ENCODE data around the gene ANO8. TPM values are rescaled to one million over a fixed set of nuclear protein-coding genes. Genes with fewer than 3 reads are reported as not detected.

Gene ANO8
- 0.82 and 2.3 TPM in 2 replicates for total RNA-seq (2014; rRNA removed; shearing (Covaris generic); ENCODE audit: low replicate concordance)

- Histone ChIP-seq H3K27ac (ENCODE audit: low read length) (no peak within 1 kb of the TSS), H3K9me3 (ENCODE audit: low read length) (no peaks in the 10 kb centered on the region), H3K9ac (ENCODE audit: low read length) (peak within 1 kb of the TSS; percentile 72), H2AFZ (ENCODE audit: low read length) (peak within 1 kb of the TSS; percentile 93), H3K36me3 (ENCODE audit: insufficient read depth, low read length) (no peaks in the 10 kb centered on the region), H3K79me2 (ENCODE audit: low read length) (peaks cover 9% of the 10 kb centered on the region), H3K4me3 (ENCODE audit: low read length) (peak within 1 kb of the TSS; percentile 73), H3K4me2 (ENCODE audit: low read depth, low read length, poor library complexity, severe bottlenecking) (peak within 1 kb of the TSS; percentile 94), H3K4me1 (ENCODE audit: low read length) (peaks cover 30% of the 10 kb centered on the region), H3K9me2 (replicated peaks; ENCODE audit: insufficient read depth, low read length) (no peaks in the 10 kb centered on the region), H4K20me1 (ENCODE audit: insufficient read depth, low read depth, low read length) (no peaks in the 10 kb centered on the region), H3K27me3 (ENCODE audit: low read length) (no peaks in the 10 kb centered on the region)
- DNase-seq: peak; percentile 99
These were observed at the start of gene ANO8 for GRCh38 chr19:17334414-17335409. Gene ANO8 (minus strand): TSS chr19:17334855. CDS start chr19:17334670, 185 bp downstream.

- H4K20me1 ChIP-seq (ENCODE audit: insufficient read depth, low read depth, low read length): no peaks in the 10 kb centered on the region
These were observed 45.9 kb upstream of the ANO8 start for GRCh38 chr19:17380426-17381138.

GRCh38 chr19:17379221-17379631 is 44.6 kb upstream of the ANO8 start:
- H3K4me1 ChIP-seq (ENCODE audit: low read length): peaks cover 12% of the 10 kb centered on the region
- no peak overlapping the region for H2AFZ ChIP-seq (ENCODE audit: low read length)
- H3K9me2 ChIP-seq (replicated peaks; ENCODE audit: insufficient read depth, low read length): no peaks in the 10 kb centered on the region
- no peak for DNase-seq
- H3K27ac ChIP-seq (ENCODE audit: low read length): no peak overlapping the region
- H3K4me3 ChIP-seq (ENCODE audit: low read length): no peak overlapping the region
- H4K20me1 ChIP-seq (ENCODE audit: insufficient read depth, low read depth, low read length): no peaks in the 10 kb centered on the region
- H3K4me2 ChIP-seq (ENCODE audit: low read depth, low read length, poor library complexity, severe bottlenecking): no peak overlapping the region
- no peaks in the 10 kb centered on the region for H3K27me3 ChIP-seq (ENCODE audit: low read length)
- H3K9ac ChIP-seq (ENCODE audit: low read length): no peak overlapping the region
- no peaks in the 10 kb centered on the region for H3K9me3 ChIP-seq (ENCODE audit: low read length)
- H3K79me2 ChIP-seq (ENCODE audit: low read length): no peaks in the 10 kb centered on the region
- no peaks in the 10 kb centered on the region for H3K36me3 ChIP-seq (ENCODE audit: insufficient read depth, low read length)

More at GRCh38 chr19:17380426-17381138, 45.9 kb upstream of the ANO8 start:
- Histone ChIP-seq H2AFZ (ENCODE audit: low read length) (no peak overlapping the region), H3K27me3 (ENCODE audit: low read length) (no peaks in the 10 kb centered on the region), H3K9me3 (ENCODE audit: low read length) (no peaks in the 10 kb centered on the region), H3K4me1 (ENCODE audit: low read length) (peaks cover 12% of the 10 kb centered on the region), H3K4me3 (ENCODE audit: low read length) (no peak overlapping the region), H3K27ac (ENCODE audit: low read length) (no peak overlapping the region), H3K79me2 (ENCODE audit: low read length) (no peaks in the 10 kb centered on the region), H3K9me2 (replicated peaks; ENCODE audit: insufficient read depth, low read length) (no peaks in the 10 kb centered on the region), H3K9ac (ENCODE audit: low read length) (no peak overlapping the region), H3K36me3 (ENCODE audit: insufficient read depth, low read length) (no peaks in the 10 kb centered on the region), H3K4me2 (ENCODE audit: low read depth, low read length, poor library complexity, severe bottlenecking) (no peak overlapping the region)
- no peak for DNase-seq

GRCh38 chr19:17378271-17378670 is 43.6 kb upstream of the ANO8 start:
- H3K4me3 ChIP-seq (ENCODE audit: low read length): no peak overlapping the region
- H3K79me2 ChIP-seq (ENCODE audit: low read length): no peaks in the 10 kb centered on the region
- no peak overlapping the region for H3K27ac ChIP-seq (ENCODE audit: low read length)
- H3K9ac ChIP-seq (ENCODE audit: low read length): no peak overlapping the region
- peaks cover 11% of the 10 kb centered on the region for H3K4me1 ChIP-seq (ENCODE audit: low read length)
- DNase-seq: no peak
- H4K20me1 ChIP-seq (ENCODE audit: insufficient read depth, low read depth, low read length): no peaks in the 10 kb centered on the region
- no peaks in the 10 kb centered on the region for H3K27me3 ChIP-seq (ENCODE audit: low read length)
- no peak overlapping the region for H2AFZ ChIP-seq (ENCODE audit: low read length)
- no peaks in the 10 kb centered on the region for H3K9me3 ChIP-seq (ENCODE audit: low read length)
- H3K9me2 ChIP-seq (replicated peaks; ENCODE audit: insufficient read depth, low read length): no peaks in the 10 kb centered on the region
- no peak overlapping the region for H3K4me2 ChIP-seq (ENCODE audit: low read depth, low read length, poor library complexity, severe bottlenecking)
- H3K36me3 ChIP-seq (ENCODE audit: insufficient read depth, low read length): no peaks in the 10 kb centered on the region

GRCh38 chr19:17376935-17377600 is 42.4 kb upstream of the ANO8 start, which contains the start of gene PLVAP:
Gene PLVAP (minus strand): TSS chr19:17377342. CDS start chr19:17377288, 54 bp downstream.
- no peak within 1 kb of the TSS for H3K4me2 ChIP-seq (ENCODE audit: low read depth, low read length, poor library complexity, severe bottlenecking)
- H3K4me1 ChIP-seq (ENCODE audit: low read length): no peaks in the 10 kb centered on the region
- no peak for DNase-seq
- no peaks in the 10 kb centered on the region for H3K9me3 ChIP-seq (ENCODE audit: low read length)
- H4K20me1 ChIP-seq (ENCODE audit: insufficient read depth, low read depth, low read length): no peaks in the 10 kb centered on the region
- no peaks in the 10 kb centered on the region for H3K27me3 ChIP-seq (ENCODE audit: low read length)
- H3K9ac ChIP-seq (ENCODE audit: low read length): no peak within 1 kb of the TSS
- no peaks in the 10 kb centered on the region for H3K9me2 ChIP-seq (replicated peaks; ENCODE audit: insufficient read depth, low read length)
- no peaks in the 10 kb centered on the region for H3K36me3 ChIP-seq (ENCODE audit: insufficient read depth, low read length)
- no peak within 1 kb of the TSS for H3K4me3 ChIP-seq (ENCODE audit: low read length)
- no peak within 1 kb of the TSS for H3K27ac ChIP-seq (ENCODE audit: low read length)
- H2AFZ ChIP-seq (ENCODE audit: low read length): no peak within 1 kb of the TSS
- no peaks in the 10 kb centered on the region for H3K79me2 ChIP-seq (ENCODE audit: low read length)

DNA sequence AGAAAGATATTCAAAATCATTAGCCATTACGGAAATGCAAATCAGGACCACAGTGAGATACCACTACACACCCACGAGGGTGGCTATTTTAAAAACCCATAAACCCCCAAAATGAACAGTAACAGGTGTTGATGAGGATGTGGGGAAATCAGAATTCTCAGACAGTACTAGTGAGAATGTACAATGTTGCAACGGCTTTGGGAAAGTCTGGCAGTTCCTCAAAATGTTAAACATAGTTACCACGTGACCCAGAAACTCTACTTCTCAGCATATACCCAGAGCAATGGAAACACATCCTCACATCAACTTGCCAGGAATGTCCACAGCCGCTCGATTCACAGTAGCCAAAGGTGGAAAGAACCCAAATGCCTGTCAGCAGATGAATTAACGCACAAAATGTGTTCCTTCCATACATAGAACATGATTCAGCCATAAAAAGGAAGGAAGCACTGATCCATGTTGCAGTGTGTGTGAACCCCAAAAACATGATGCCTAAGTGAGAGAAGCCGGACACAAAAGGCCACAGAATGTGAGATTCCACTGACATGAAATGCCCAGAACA is 35.5 kb upstream of the ANO8 start:
- H2AFZ ChIP-seq (ENCODE audit: low read length): peak overlapping the region; percentile 14
- no peaks in the 10 kb centered on the region for H3K79me2 ChIP-seq (ENCODE audit: low read length)
- H3K27me3 ChIP-seq (ENCODE audit: low read length): no peaks in the 10 kb centered on the region
- H3K27ac ChIP-seq (ENCODE audit: low read length): no peak overlapping the region
- peak overlapping the region; percentile 45; the same call in 1 of the 2 replicates for H3K4me3 ChIP-seq (ENCODE audit: low read length)
- H3K4me1 ChIP-seq (ENCODE audit: low read length): peaks cover 17% of the 10 kb centered on the region
- H3K9ac ChIP-seq (ENCODE audit: low read length): peak overlapping the region; percentile 11; the same call in 1 of the 2 replicates
- no peaks in the 10 kb centered on the region for H3K9me3 ChIP-seq (ENCODE audit: low read length)
- H3K36me3 ChIP-seq (ENCODE audit: insufficient read depth, low read length): no peaks in the 10 kb centered on the region
- peak; percentile 83 for DNase-seq
- H4K20me1 ChIP-seq (ENCODE audit: insufficient read depth, low read depth, low read length): no peaks in the 10 kb centered on the region
- peak overlapping the region; percentile 71 for H3K4me2 ChIP-seq (ENCODE audit: low read depth, low read length, poor library complexity, severe bottlenecking)
- no peaks in the 10 kb centered on the region for H3K9me2 ChIP-seq (replicated peaks; ENCODE audit: insufficient read depth, low read length)

- no peak overlapping the region for H2AFZ ChIP-seq (ENCODE audit: low read length)
- no peak overlapping the region for H3K4me2 ChIP-seq (ENCODE audit: low read depth, low read length, poor library complexity, severe bottlenecking)
- H3K9me2 ChIP-seq (replicated peaks; ENCODE audit: insufficient read depth, low read length): no peaks in the 10 kb centered on the region
- no peak overlapping the region for H3K4me3 ChIP-seq (ENCODE audit: low read length)
- no peaks in the 10 kb centered on the region for H3K27me3 ChIP-seq (ENCODE audit: low read length)
- H3K4me1 ChIP-seq (ENCODE audit: low read length): peaks cover 14% of the 10 kb centered on the region
- H4K20me1 ChIP-seq (ENCODE audit: insufficient read depth, low read depth, low read length): no peaks in the 10 kb centered on the region
- no peaks in the 10 kb centered on the region for H3K36me3 ChIP-seq (ENCODE audit: insufficient read depth, low read length)
- H3K9me3 ChIP-seq (ENCODE audit: low read length): no peaks in the 10 kb centered on the region
- no peak for DNase-seq
- H3K79me2 ChIP-seq (ENCODE audit: low read length): no peaks in the 10 kb centered on the region
- no peak overlapping the region for H3K9ac ChIP-seq (ENCODE audit: low read length)
- H3K27ac ChIP-seq (ENCODE audit: low read length): no peak overlapping the region
These were observed 30.7 kb upstream of the ANO8 start for GRCh38 chr19:17365361-17365760.

Data from Karpas-422 (cell line).